GM11168 (cell line): ENCODE data around the gene POM121C.
"Not testable (repeated sequence)": the region's sequence is repeated elsewhere in the genome, so short reads cannot be mapped to it uniquely, and the experiment has no call there.

Source experiments
- in situ Hi-C: fragments of 300-500 bp; cut with MboI; formaldehyde crosslinking; loops from one replicate; pipeline ENCODE4 v1.12.0; 2022; ENCODE audit warnings: low sequenced_read_pairs; ENCODE audit not compliant: unreplicated experiment

POM121C gene

GRCh38 chr7:75442101-75442464, 44.0 kb downstream of the POM121C start:
- in situ Hi-C loops: loop anchor here (10.0 to 25.0 kb wide), 2 partner anchors 380 to 1183 kb away; partner anchors contain the start of genes POMZP3 and RCC1L

DNA sequence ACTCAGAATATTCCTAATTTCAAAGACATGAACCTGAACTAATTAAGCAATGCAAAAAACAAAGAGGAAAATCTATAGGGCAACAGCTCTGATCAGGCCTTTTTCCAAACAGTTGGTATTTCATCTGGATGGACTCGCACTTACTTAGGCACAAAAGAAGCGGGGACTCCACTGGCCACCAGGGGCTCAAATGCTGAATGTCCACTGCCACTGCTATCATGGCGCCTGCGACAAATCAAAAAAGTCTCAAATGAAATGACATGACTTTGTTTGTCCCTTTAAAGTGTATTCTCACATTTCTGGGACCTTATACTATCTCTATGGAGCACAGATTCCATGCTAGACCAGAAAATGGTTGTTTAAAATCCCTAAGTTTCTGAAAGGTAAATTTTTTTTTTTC, 47.1 kb downstream of the POM121C start:
- in situ Hi-C loops: loop anchor here (25.0 kb wide), 1 partner anchor 377 kb away; the partner anchor contains the start of gene RCC1L

GRCh38 chr7:75423481-75423880, 62.6 kb downstream of the POM121C start:
- in situ Hi-C loops: not testable (repeated sequence)

DNA sequence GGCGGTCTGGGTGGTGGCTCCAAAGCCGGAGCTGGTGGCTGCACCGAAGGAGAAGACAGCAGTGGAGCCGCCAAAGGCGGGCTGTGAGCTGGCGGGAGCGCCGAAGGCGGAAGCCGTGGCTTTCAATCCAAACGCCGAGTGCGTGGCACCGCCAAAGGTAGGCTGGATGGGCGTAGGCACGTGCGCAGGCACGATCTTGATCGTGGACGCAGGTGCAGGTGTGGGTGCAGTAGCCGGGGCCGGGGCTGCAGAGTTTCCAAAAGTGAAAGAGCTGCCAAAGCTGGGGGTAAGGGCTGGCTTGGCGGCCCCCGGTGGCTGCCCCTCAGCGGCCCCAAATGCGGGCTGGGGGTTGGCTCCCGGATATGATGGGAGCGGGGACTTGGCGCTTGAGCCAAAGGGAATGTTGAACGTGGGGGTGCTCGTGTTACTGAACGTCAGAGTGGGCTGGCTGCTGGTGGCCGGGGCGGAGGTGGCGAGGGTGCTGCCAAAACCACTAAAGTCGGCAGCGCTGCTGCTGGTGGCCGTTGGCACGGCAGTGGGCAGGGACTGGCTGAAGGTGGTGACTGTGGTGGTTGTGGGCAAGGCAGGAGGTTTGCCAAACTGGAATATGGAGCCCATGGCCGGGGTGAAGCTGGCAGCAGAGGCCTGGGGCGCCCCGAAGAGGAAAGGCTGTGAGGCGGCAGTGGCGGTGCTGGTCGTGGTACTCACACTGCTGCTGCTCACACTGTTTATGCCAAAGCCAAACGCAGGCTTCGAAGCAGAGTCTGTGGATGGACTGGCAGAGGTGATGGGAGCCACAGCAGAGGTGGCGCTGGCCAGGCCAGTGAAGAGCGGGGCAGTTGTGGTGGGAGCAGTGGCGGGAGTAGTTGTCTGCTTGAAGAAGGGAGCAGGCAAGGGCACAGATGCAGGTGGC, 64.0 kb downstream of the POM121C start:
- in situ Hi-C loops: not testable (repeated sequence)

DNA sequence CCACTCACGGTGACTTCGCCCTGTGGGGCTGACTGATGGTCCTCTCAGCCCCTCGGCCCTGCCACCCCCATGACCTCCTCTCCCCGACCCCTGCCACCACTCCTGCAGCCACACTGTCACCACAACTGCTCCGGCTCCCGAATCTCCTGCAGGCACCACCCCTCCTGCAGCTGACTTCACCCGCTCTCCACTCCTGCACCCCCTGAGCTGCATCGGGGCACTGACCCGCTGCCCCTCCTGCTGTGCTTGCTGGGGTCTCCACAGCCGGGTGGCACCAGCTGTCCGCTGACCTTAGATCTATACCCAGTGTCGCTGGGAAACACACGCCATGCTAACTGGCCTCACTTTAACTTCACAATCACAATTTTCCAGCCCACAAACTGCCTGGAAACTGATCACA, 65.9 kb downstream of the POM121C start:
- in situ Hi-C loops: not testable (repeated sequence)

- in situ Hi-C loops: not testable (repeated sequence)
Observed at GRCh38 chr7:75419693-75420092, 66.4 kb downstream of the POM121C start.

- in situ Hi-C loops: not testable (repeated sequence)
Observed at GRCh38 chr7:75419210-75419609, 66.9 kb downstream of the POM121C start.

- in situ Hi-C loops: not testable (repeated sequence)
Observed at GRCh38 chr7:75418292-75418858, 67.7 kb downstream of the POM121C start.

DNA sequence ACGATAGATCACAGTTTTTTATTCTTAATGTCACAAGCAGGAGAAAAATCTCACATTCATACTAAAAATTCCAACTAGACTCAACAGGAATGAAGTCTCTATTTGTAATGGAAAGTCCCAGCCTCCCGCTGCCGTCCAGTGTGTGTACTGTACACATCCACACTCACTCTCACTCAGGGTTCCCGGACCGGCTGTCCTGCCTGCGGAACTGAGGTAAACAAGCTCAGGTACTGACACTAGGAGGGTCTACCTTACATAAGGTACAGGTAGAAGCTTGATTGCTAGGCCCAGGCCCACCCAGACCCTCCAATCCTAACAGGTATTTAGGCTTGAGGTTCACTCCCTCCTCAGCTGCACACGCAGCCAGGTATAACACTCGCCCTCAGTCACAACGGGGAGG, 69.3 kb downstream of the POM121C start:
- in situ Hi-C loops: not testable (repeated sequence)

DNA sequence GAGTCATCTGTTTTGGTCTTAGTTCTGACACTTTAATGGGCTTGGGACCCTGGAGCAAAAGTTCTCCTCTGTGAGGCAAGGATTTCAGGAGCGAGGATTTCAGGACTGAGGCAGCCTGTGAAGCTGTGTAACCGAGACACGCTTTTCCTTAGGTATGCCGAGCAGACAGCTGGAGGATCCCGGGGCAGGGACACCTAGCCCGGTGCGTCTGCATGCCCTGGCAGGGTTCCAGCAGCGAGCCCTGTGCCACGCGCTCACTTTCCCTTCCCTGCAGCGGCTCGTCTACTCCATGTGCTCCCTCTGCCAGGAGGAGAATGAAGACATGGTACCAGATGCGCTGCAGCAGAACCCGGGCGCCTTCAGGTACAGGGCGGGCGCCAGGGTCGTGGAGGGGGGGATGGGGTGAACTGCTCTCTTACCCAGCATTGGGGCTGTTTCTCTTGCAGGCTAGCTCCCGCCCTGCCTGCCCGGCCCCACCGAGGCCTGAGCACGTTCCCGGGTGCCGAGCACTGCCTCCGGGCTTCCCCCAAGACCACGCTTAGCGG, 70.2 kb downstream of the POM121C start:
- in situ Hi-C loops: not testable (repeated sequence)

GRCh38 chr7:75415428-75415817, 70.7 kb downstream of the POM121C start:
- in situ Hi-C loops: not testable (repeated sequence)

- in situ Hi-C loops: not testable (repeated sequence)
Observed at GRCh38 chr7:75414708-75415427, 71.2 kb downstream of the POM121C start.

GRCh38 chr7:75414204-75414603, 71.9 kb downstream of the POM121C start:
- in situ Hi-C loops: not testable (repeated sequence)

- in situ Hi-C loops: not testable (repeated sequence)
Observed at GRCh38 chr7:75410823-75411173, 75.3 kb downstream of the POM121C start.

DNA sequence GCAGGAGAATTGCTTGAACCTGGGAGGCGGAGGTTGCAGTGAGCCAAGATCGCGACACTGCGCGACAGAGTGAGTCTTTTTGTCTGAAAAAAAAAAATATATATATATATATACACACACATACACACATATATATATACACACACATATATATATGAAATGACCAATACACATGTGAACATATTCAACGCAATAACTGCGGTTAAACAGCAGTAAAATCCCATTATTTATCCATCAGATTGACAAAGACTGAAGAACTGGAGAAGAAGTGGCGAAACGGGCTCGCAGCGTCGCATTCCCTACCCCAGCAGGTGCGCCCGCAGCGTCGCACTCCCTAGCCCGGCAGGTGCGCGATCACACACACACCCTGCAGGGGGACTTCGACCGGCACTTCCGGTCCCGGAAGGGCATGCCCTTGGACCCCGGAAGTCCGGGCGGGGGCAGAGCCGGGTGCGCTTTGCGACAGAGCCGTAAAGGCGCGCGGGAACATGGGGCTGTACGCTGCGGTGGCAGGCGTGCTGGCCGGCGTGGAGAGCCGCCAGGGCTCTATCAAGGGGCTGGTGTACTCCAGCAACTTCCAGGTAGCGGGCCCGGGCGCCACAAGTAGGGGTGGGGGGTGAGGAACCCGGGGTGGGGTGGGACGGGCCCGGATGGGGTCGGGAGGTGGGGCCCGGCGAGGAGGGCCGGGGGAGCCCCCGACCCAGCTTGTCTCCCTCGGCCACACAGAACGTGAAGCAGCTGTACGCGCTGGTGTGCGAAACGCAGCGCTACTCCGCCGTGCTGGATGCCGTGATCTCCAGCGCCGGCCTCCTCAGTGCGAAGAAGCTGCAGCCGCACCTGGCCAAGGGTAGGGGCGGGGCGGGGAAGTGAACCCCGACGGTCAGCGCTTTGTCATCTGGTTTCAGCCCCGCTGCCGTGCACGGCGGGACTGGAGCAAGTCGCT, 75.9 kb downstream of the POM121C start:
- in situ Hi-C loops: not testable (repeated sequence)

- in situ Hi-C loops: not testable (repeated sequence)
Observed at GRCh38 chr7:75404663-75405062, 81.4 kb downstream of the POM121C start.

DNA sequence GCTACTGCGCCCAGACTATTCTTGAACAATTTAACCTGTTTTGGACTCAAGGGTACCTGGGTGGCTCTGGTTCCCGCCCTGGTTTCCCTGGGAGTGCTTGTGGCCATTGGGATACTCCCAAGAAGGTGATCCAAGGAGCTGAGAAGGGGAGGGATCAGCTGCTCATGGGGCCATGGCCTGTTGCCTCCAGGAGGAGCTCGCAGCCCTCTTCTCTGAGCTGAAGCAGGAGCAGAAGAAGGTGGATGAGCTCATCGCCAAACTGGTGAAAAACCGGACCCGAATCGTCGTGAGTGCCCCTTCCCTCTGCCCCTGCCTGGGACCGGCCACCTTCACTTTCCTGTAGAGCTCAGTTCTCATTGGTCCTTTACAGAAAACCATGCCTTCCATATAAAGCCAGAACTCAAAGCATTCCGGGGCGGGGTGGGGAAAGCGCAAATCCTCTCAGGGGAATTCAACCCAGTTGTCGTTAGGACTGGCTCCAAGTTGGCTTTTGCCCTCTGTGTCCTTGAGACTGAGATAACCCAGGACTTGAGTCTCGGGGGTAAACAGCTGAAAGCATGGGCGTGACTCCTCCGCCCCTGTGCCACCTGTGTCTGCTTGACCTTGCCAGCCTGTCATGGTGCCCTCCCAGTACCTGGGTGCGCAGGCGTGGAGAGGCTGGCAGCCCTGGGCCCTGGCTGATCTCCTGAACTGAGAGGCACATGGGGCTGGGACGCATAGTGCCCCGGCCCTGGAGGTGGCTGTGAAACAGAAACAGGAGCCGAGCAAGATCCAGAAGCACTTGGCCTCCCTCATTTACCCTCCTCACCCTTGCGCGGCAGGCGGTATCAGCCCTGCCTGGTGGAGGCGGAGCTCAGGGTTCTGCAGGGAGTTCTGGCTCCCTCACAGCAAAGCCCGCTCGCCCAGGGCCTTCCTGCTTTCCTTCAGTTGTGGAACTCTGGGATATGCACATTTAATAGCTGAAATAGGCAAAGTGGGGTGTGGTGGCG, 82.3 kb downstream of the POM121C start:
- in situ Hi-C loops: not testable (repeated sequence)

- in situ Hi-C loops: not testable (repeated sequence)
Observed at GRCh38 chr7:75400575-75400974, 85.5 kb downstream of the POM121C start.
